GM18907 (cell line): ENCODE data around the gene FUOM.

Experiments used
- ATAC-seq: cut with Tn5 transposase; IDR thresholded peaks from one replicate; pipeline ENCODE4 v1.9.1; 2021; ENCODE audit warnings: mild to moderate bottlenecking, moderate library complexity; ENCODE audit not compliant: unreplicated experiment

The FUOM gene

GRCh38 chr10:133315847-133316246, 42.0 kb downstream of the FUOM start:
- ATAC-seq: no peak

- no peak for ATAC-seq
These were observed 42.9 kb downstream of the FUOM start for GRCh38 chr10:133314911-133315310.

- no peak for ATAC-seq
These were observed 44.6 kb downstream of the FUOM start for GRCh38 chr10:133313192-133313591.

GRCh38 chr10:133312769-133313145, 45.1 kb downstream of the FUOM start:
- no peak for ATAC-seq

GRCh38 chr10:133312016-133312768, 45.6 kb downstream of the FUOM start:
- no peak for ATAC-seq

- no peak for ATAC-seq
These were observed 46.2 kb downstream of the FUOM start for GRCh38 chr10:133311570-133311969.

GRCh38 chr10:133310789-133311188, 47.0 kb downstream of the FUOM start:
- ATAC-seq: no peak

GRCh38 chr10:133310399-133310755, 47.4 kb downstream of the FUOM start:
- ATAC-seq: no peak

GRCh38 chr10:133309720-133310398, 48.0 kb downstream of the FUOM start:
- ATAC-seq: no peak

- peak; percentile 68 for ATAC-seq
These were observed 48.6 kb downstream of the FUOM start for GRCh38 chr10:133309100-133309719.

- peak; percentile 80 for ATAC-seq
These were observed 49.3 kb downstream of the FUOM start, which contains the start of the genes TUBGCP2 and ZNF511 for GRCh38 chr10:133308421-133309099. TSS of gene TUBGCP2 (minus strand) at chr10:133308872. CDS start at chr10:133302941, 5,931 bp downstream. TSS of gene ZNF511 (plus strand) at chr10:133308914. CDS start at chr10:133308944, 30 bp downstream.

- peak; percentile 43 for ATAC-seq
These were observed 49.9 kb downstream of the FUOM start for GRCh38 chr10:133307776-133308420.

- ATAC-seq: no peak
These were observed 50.9 kb downstream of the FUOM start for GRCh38 chr10:133306941-133307379.

- ATAC-seq: no peak
These were observed 51.7 kb downstream of the FUOM start for GRCh38 chr10:133306097-133306476.
